Osteoblast (primary cell): ENCODE results near the gene FUT1. TPM values are rescaled to one million over a fixed set of nuclear protein-coding genes. Genes with fewer than 3 reads are reported as not detected.
"Not testable (repeated sequence)": the region's sequence is repeated elsewhere in the genome, so short reads cannot be mapped to it uniquely, and the experiment has no call there.

Experiments used
- DNase-seq: peaks from one replicate; pipeline ENCODE4 v3.0.0; 2011; ENCODE audit warnings: low spot score, mixed read lengths; ENCODE audit not compliant: insufficient read length; ENCODE audit errors: missing footprints
- H2AFZ ChIP-seq: 2 replicates; pipeline ENCODE4 v1.6.0; 2011; ENCODE audit warnings: mild to moderate bottlenecking, low read length
- H3K27ac ChIP-seq: 2 replicates; pipeline ENCODE4 v1.5.1; 2011; ENCODE audit warnings: mild to moderate bottlenecking, low read depth, low read length, moderate library complexity
- H3K27me3 ChIP-seq: 2 replicates; pipeline ENCODE4 v1.6.0; 2012; ENCODE audit warnings: mild to moderate bottlenecking, control low read depth, inconsistent platforms, low read length, moderate library complexity; ENCODE audit not compliant: insufficient read depth
- H3K36me3 ChIP-seq: 2 replicates; pipeline ENCODE4 v1.5.1; 2011; ENCODE audit warnings: mild to moderate bottlenecking, low read length, control low read depth, moderate library complexity; ENCODE audit not compliant: insufficient read depth
- H3K4me1 ChIP-seq: 2 replicates; pipeline ENCODE4 v1.5.1; 2011; ENCODE audit warnings: mild to moderate bottlenecking, low read length, control low read depth, moderate library complexity; ENCODE audit not compliant: insufficient read depth
- H3K4me2 ChIP-seq: 2 replicates; pipeline ENCODE4 v1.6.0; 2011; ENCODE audit warnings: mild to moderate bottlenecking, low read length; ENCODE audit not compliant: insufficient read depth
- H3K4me3 ChIP-seq: fragments of 200-600 bp; sonication (generic); 3 replicates; pipeline ENCODE4 v1.5.1; 2012; ENCODE audit warnings: mild to moderate bottlenecking, low read length, inconsistent platforms; ENCODE audit not compliant: insufficient read depth
- H3K79me2 ChIP-seq: 2 replicates; pipeline ENCODE4 v1.6.0; 2012; ENCODE audit warnings: mild to moderate bottlenecking, low read length, control low read depth, inconsistent platforms; ENCODE audit not compliant: insufficient read depth
- H3K9me3 ChIP-seq: 2 replicates; pipeline ENCODE4 v1.5.1; 2011; ENCODE audit warnings: low read depth, low read length, control low read depth
- H4K20me1 ChIP-seq: 2 replicates; pipeline ENCODE4 v1.6.0; 2012; ENCODE audit warnings: mild to moderate bottlenecking, low read length, control low read depth; ENCODE audit not compliant: insufficient read depth
- CTCF ChIP-seq: IDR thresholded peaks from 2 replicates; pipeline ENCODE4 v1.5.1; 2011; ENCODE audit warnings: mild to moderate bottlenecking, low read depth, low read length, moderate library complexity; ENCODE audit errors: extremely low read depth
- total RNA-seq: library from RNA; depleted of rRNA; stranded (reverse); fragments of >200 nt; gene quantifications from 2 replicates; pipeline ENCODE4 v1.2.3, GENCODE V29; 2012

Gene FUT1
- total RNA-seq, 1 donor = under 0.01 TPM

GRCh38 chr19:48718711-48719231 lies 33.7 kb downstream of the FUT1 start:
- Histone ChIP-seq H3K27ac (no peak overlapping the region), H3K4me2 (no peak overlapping the region), H3K79me2 (peaks cover 9% of the 10 kb centered on the region), H3K4me3 (no peak overlapping the region), H3K27me3 (no peaks in the 10 kb centered on the region), H4K20me1 (no peaks in the 10 kb centered on the region), H3K4me1 (peaks cover 29% of the 10 kb centered on the region), H3K9me3 (no peaks in the 10 kb centered on the region), H2AFZ (no peak overlapping the region), H3K36me3 (no peaks in the 10 kb centered on the region)
- no peak for TF ChIP-seq CTCF
- DNase-seq = peak; percentile 68

DNA sequence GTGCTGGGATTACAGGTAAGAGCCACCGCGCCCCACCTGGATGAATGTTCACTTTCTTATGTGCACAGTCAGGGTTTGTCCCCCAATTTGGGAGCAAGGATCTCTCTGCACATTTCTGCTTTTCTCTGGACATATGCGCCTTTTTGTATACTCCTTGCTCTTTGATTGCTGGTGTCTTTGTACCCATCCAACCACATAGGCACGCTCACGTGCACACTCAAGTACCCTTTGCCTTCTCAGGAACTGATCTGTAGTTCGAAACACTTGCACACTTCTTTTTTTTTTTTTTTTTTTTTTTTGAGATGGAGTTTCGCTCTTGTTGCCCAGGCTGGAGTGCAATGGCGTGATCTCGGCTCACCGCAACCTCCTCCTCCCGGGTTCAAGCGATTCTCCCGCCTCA lies 34.3 kb downstream of the FUT1 start:
- not testable (repeated sequence) for H4K20me1 ChIP-seq, H3K27me3 ChIP-seq, H3K4me3 ChIP-seq, H3K9me3 ChIP-seq, H2AFZ ChIP-seq, H3K27ac ChIP-seq, H3K4me2 ChIP-seq, H3K36me3 ChIP-seq
- peaks cover 12% of the 10 kb centered on the region for H3K79me2 ChIP-seq
- H3K4me1 ChIP-seq = peaks cover 36% of the 10 kb centered on the region
- peak; percentile 5 for DNase-seq

DNA sequence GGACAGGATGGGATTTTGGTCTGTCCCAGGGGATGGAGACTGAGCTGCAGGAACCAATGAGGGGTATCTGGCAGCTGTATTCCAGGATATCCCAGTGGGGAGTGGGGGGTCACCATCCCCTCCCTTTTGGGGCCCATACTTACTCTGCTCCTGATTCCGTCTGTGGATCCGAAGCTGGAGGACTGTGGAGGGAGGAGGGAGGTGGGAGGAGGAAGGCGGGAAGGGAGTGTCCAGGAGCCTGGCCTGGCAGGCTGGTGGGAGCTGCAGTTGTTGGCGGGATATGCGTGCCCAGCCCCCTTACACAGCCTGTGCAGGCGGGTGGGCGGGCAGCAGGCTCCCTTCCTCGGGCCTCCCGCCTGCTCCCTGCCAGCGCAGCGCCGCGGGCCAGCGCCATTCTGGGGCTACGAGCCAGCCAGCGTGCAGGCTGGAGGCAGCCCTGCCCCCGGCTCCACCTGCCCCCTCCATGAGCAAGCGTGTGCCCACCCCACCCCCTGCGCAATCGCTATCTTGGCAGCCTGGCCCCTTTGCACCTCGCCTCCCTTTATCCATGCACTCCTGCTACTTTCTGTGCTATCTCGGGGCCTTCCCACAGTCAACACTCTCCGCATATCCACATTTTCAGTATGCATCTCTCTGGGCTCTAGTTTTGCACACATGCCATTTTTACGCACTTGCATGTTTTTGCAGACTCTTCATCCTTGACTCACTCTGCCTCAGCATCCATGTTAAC lies 35.7 kb downstream of the FUT1 start:
- Histone ChIP-seq H4K20me1 (no peaks in the 10 kb centered on the region), H3K27ac (peak overlapping the region; percentile 25), H2AFZ (peak overlapping the region; percentile 85), H3K36me3 (no peaks in the 10 kb centered on the region), H3K9me3 (no peaks in the 10 kb centered on the region), H3K4me3 (peak overlapping the region; percentile 65), H3K79me2 (peaks cover 12% of the 10 kb centered on the region), H3K4me2 (peak overlapping the region; percentile 83), H3K27me3 (no peaks in the 10 kb centered on the region), H3K4me1 (peaks cover 39% of the 10 kb centered on the region)
- peak; percentile 92 for DNase-seq
- no peak for TF ChIP-seq CTCF

DNA sequence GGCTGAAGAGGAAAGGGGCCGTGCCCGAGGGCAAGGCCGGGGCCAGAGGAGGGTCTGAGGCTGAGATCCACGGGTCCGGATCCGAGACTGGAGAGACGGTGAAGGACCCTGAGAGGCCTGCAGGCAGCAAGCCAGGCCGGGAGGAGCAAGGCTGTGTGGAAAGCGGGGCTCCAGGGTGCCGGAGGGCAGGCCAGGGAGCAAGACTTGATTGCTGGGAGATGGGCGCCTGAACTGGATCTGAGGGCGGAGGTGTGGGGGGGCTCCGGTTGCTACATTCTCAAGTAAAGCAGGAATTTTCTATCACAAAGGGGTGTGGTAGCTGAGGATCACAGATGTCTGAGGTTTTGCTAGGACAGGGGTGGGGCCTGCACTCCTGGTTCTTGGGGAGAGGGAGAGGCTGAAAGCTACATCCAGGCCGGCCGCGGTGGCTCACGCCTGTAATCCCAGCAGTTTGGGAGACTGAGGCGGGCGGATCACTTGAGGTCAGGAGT lies 36.7 kb downstream of the FUT1 start:
- Histone ChIP-seq H3K4me1 (peaks cover 36% of the 10 kb centered on the region), H3K9me3 (no peaks in the 10 kb centered on the region), H3K79me2 (peaks cover 12% of the 10 kb centered on the region), H3K27ac (no peak overlapping the region), H3K36me3 (no peaks in the 10 kb centered on the region), H2AFZ (no peak overlapping the region), H3K4me3 (peak overlapping the region; percentile 19), H4K20me1 (no peaks in the 10 kb centered on the region), H3K27me3 (no peaks in the 10 kb centered on the region), H3K4me2 (peak overlapping the region; percentile 96)
- peak; percentile 73 for DNase-seq
- TF ChIP-seq CTCF = no peak
